ENCODE measurements around the gene ESX1. TPM values are rescaled to one million over a fixed set of nuclear protein-coding genes. Genes with fewer than 3 reads are reported as not detected.

The ESX1 gene
- total RNA-seq, 1 donor from 2014 or later: not detected

GRCh38 chrX:104284507-104284906, 29.8 kb upstream of the ESX1 start:
- Mint-ChIP-seq H3K4me1 (ENCODE audit: unreplicated experiment) (peaks cover 14% of the 10 kb centered on the region), H3K9me3 (ENCODE audit: unreplicated experiment) (peaks cover 11% of the 10 kb centered on the region), H3K36me3 (ENCODE audit: unreplicated experiment) (no peaks in the 10 kb centered on the region), H3K27ac (ENCODE audit: unreplicated experiment) (peak overlapping the region; percentile 28), H3K4me3 (ENCODE audit: unreplicated experiment) (no peak overlapping the region), H3K27me3 (ENCODE audit: unreplicated experiment) (no peaks in the 10 kb centered on the region)
- DNase-seq (ENCODE audit: extremely low spot score, unreplicated experiment): no peak
- TF ChIP-seq CTCF (IDR thresholded peaks at IDR 0.05): no peak

DNA sequence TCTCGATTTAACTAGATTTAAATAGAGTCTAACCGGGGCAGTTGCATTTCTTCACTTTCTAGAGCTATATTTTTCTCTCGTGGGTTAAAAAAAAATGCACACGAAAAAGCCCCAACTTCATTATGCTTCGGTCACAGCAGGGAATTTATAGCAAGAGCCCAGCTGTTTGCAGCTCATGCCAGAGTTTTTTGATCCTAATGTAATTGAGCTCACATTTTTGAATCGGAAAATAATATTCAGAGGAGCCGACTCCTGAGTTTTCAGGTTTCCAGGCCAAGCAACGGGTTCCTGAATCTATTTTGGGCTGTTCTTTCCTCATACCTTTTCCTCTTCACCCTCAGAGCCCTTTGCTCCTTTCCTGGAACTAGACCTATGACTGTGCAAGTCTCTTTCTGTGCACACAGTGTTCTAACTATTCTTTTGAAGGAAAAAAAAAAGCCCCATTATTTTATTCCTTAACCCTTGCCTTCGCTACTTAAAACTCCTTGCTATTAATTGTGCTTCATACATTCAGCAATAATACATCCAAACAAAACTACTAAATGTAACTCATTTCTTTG, 27.5 kb upstream of the ESX1 start:
- H3K4me3 Mint-ChIP-seq (ENCODE audit: unreplicated experiment): no peak overlapping the region
- TF ChIP-seq CTCF (IDR thresholded peaks at IDR 0.05): no peak
- no peak overlapping the region for H3K27ac Mint-ChIP-seq (ENCODE audit: unreplicated experiment)
- H3K4me1 Mint-ChIP-seq (ENCODE audit: unreplicated experiment): peaks cover 14% of the 10 kb centered on the region
- H3K36me3 Mint-ChIP-seq (ENCODE audit: unreplicated experiment): no peaks in the 10 kb centered on the region
- no peak for DNase-seq (ENCODE audit: extremely low spot score, unreplicated experiment)
- H3K9me3 Mint-ChIP-seq (ENCODE audit: unreplicated experiment): peaks cover 12% of the 10 kb centered on the region
- no peaks in the 10 kb centered on the region for H3K27me3 Mint-ChIP-seq (ENCODE audit: unreplicated experiment)

GRCh38 chrX:104281564-104281963, 26.8 kb upstream of the ESX1 start:
- no peak for DNase-seq (ENCODE audit: extremely low spot score, unreplicated experiment)
- H3K36me3 Mint-ChIP-seq (ENCODE audit: unreplicated experiment): no peaks in the 10 kb centered on the region
- H3K9me3 Mint-ChIP-seq (ENCODE audit: unreplicated experiment): peaks cover 16% of the 10 kb centered on the region
- no peak overlapping the region for H3K4me3 Mint-ChIP-seq (ENCODE audit: unreplicated experiment)
- H3K4me1 Mint-ChIP-seq (ENCODE audit: unreplicated experiment): peaks cover 14% of the 10 kb centered on the region
- H3K27ac Mint-ChIP-seq (ENCODE audit: unreplicated experiment): no peak overlapping the region
- H3K27me3 Mint-ChIP-seq (ENCODE audit: unreplicated experiment): no peaks in the 10 kb centered on the region
- TF ChIP-seq CTCF (IDR thresholded peaks at IDR 0.05): no peak

DNA sequence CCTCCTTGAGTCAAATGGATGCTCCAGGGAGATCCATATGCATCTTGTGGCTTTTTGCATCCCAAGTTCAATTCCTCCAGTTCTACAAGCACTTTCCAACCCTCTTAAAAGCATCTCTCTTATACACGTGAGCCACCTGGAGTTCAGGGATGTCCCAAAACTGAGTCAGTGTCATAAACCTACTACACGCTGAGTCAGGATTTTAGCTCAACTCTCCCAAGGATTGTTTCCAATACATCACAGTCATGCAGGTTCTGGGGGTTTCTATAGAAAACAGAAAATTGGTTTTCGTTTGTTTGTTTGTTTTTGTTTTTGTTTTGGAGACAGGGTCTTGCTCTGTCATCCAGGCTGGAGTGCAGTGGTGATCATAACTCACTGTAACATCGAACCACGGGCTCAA, 25.9 kb upstream of the ESX1 start:
- TF ChIP-seq CTCF (IDR thresholded peaks at IDR 0.05): no peak
- H3K27me3 Mint-ChIP-seq (ENCODE audit: unreplicated experiment): peaks cover 3% of the 10 kb centered on the region
- no peak for DNase-seq (ENCODE audit: extremely low spot score, unreplicated experiment)
- H3K4me3 Mint-ChIP-seq (ENCODE audit: unreplicated experiment): no peak overlapping the region
- H3K36me3 Mint-ChIP-seq (ENCODE audit: unreplicated experiment): no peaks in the 10 kb centered on the region
- peaks cover 16% of the 10 kb centered on the region for H3K9me3 Mint-ChIP-seq (ENCODE audit: unreplicated experiment)
- H3K27ac Mint-ChIP-seq (ENCODE audit: unreplicated experiment): no peak overlapping the region
- H3K4me1 Mint-ChIP-seq (ENCODE audit: unreplicated experiment): peaks cover 14% of the 10 kb centered on the region

- no peak for DNase-seq (ENCODE audit: extremely low spot score, unreplicated experiment)
These were observed 16.3 kb upstream of the ESX1 start for GRCh38 chrX:104270916-104271512.

More at GRCh38 chrX:104270916-104271512, 16.3 kb upstream of the ESX1 start:
- Mint-ChIP-seq H3K27me3 (ENCODE audit: unreplicated experiment) (peaks cover 23% of the 10 kb centered on the region), H3K9me3 (ENCODE audit: unreplicated experiment) (no peaks in the 10 kb centered on the region), H3K4me1 (ENCODE audit: unreplicated experiment) (no peaks in the 10 kb centered on the region), H3K4me3 (ENCODE audit: unreplicated experiment) (no peak overlapping the region), H3K36me3 (ENCODE audit: unreplicated experiment) (no peaks in the 10 kb centered on the region), H3K27ac (ENCODE audit: unreplicated experiment) (no peak overlapping the region)
- peak; percentile 66 for TF ChIP-seq CTCF (IDR thresholded peaks at IDR 0.05)

Data from osteocyte (in vitro differentiated cells).